ENCODE measurements around the gene ODF4.

The ODF4 gene, protein sequence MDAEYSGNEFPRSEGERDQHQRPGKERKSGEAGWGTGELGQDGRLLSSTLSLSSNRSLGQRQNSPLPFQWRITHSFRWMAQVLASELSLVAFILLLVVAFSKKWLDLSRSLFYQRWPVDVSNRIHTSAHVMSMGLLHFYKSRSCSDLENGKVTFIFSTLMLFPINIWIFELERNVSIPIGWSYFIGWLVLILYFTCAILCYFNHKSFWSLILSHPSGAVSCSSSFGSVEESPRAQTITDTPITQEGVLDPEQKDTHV

DNA sequence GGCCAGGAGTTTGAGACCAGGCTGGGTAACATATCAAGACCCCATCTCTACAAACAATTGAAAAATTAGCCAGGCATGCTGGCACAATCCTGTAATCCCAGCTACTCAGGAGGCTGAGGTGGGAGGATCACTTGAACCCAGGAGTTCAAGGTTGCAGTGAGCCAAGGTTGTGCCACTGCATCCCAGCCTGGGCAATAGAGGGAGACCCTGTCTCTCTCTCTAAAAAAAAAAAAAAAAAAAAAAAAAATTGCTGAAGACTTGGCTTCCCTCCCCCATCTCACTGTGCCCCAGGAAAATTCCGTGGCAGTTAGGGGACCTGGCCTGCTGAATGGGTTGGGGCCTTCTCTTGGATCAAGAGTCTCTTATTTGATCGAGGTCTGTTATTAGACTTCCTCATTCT, at the start of gene ODF4:
ODF4 (plus strand) TSS at position 301 of the 400 bp plus-strand sequence. CDS start 212 bp downstream, outside the sequence.
- DNase-seq (ENCODE audit: low spot score) = no peak

DNA sequence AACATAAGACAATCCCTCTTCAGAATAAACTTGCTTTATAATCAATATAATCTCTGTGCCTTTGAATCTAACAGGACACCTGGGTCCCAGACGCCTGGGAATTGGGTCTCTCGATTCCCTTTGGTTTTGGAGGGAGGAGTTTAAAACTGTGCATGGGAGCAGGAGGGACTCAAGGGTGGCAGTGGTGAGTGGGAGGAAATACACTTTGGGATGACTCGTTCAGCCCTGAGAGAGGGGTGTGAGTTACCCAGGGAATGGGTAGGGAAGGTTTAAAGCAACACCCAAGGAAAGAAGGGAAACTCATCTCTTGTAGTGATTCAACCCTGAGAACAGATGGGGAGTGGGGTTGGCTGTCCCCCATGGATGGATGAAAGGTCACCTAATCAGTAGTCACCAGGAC, 49.6 kb upstream of the ODF4 start:
- DNase-seq (ENCODE audit: low spot score) = no peak

GRCh38 chr17:8292639-8293395, 46.8 kb upstream of the ODF4 start:
- no peak for DNase-seq (ENCODE audit: low spot score)

GRCh38 chr17:8294361-8294760, 45.3 kb upstream of the ODF4 start:
- DNase-seq (ENCODE audit: low spot score) = no peak

- no peak for DNase-seq (ENCODE audit: low spot score)
Measured at GRCh38 chr17:8294814-8295316, 44.8 kb upstream of the ODF4 start.

GRCh38 chr17:8300226-8300625, 39.4 kb upstream of the ODF4 start:
- no peak for DNase-seq (ENCODE audit: low spot score)

- peak; percentile 80 for DNase-seq (ENCODE audit: low spot score)
Measured at GRCh38 chr17:8300627-8301242, 38.9 kb upstream of the ODF4 start.

- DNase-seq (ENCODE audit: low spot score) = no peak
Measured at GRCh38 chr17:8310601-8311123, 29.0 kb upstream of the ODF4 start.

GRCh38 chr17:8311131-8311790, 28.4 kb upstream of the ODF4 start:
- DNase-seq (ENCODE audit: low spot score) = no peak

GRCh38 chr17:8312251-8312650, 27.4 kb upstream of the ODF4 start:
- no peak for DNase-seq (ENCODE audit: low spot score)

- no peak for DNase-seq (ENCODE audit: low spot score)
Measured at GRCh38 chr17:8312726-8313600, 26.7 kb upstream of the ODF4 start.

GRCh38 chr17:8314797-8315763, 24.6 kb upstream of the ODF4 start:
- DNase-seq (ENCODE audit: low spot score) = no peak

DNA sequence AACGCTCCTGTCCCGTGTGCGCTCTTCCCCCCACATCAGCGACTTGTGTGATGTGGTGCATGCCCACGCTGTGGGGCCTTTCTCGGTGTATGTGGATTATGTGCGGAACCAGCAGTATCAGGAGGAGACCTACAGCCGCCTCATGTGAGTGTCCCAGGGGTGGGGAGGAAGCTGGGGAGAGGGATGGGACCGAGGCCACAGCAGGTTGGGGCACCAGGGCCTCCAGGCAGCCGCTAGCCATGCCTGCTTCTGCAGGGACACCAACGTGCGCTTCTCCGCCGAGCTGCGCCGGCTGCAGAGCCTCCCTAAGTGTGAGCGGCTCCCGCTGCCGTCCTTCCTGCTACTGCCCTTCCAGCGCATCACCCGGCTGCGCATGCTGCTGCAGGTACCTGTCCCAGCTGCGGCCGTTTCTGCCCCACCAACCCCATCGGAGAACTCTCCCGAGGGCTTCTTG, 23.8 kb upstream of the ODF4 start:
- no peak for DNase-seq (ENCODE audit: low spot score)

- DNase-seq (ENCODE audit: low spot score) = no peak
Measured at GRCh38 chr17:8318010-8318935, 21.4 kb upstream of the ODF4 start.

DNA sequence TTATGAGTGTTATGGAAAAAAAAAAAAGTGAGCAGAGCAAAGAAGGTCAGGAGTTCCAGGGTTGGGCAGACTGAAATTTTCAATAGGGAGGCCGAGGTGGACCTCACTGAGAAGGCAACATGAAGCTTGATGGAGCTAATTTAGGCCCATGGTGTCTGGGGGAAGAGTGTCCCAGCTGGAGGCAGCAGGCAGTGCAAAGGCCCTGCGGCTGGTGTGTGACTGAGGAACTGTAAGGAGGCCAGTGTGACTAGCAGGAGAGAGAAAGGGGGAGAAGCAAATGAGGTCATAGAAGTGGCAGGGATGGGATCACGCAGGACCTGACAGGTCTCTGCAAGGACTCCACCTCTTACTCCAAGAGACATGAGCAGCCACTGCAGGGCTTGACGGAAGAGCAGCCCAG, 19.4 kb upstream of the ODF4 start:
- DNase-seq (ENCODE audit: low spot score) = no peak

DNA sequence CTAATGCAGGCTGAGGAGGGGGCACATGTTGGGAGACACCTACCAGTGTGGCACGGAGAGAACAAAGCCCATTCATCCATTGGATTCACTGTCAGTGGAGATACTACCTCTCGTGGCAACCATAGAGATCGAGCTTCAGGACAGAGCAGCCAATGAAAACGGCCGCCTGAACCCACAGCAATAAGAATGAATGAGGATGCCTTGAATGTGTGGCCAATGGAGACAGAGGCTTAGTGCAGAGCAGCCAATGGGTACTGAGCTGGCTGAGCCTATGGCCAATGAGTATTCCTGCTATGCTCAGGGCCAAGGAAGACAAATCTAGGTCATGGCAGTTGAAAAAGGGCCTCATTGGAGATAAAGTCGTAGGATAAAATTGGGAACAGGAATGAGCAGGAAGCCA, 18.6 kb upstream of the ODF4 start:
- DNase-seq (ENCODE audit: low spot score) = no peak

GRCh38 chr17:8322061-8322460, 17.6 kb upstream of the ODF4 start:
- no peak for DNase-seq (ENCODE audit: low spot score)

DNA sequence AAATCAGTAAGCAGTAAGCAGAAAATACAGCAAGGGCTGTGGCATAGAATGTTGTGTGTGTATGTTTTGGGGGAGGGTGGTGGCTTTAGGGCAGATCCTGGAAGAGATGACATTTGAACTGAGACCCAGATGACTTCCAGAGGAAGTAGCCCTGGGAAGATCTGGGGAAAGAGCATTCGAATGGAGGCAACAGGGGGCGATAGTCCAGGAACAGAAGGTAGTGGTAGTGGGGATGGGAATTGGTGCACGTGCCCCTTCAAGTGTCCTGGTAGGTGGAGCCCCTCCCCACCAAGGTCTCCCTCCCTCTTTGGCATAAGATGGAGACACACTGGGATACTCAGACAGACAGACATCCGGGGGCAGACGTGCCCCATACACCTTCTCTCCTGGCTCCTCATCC, 15.5 kb upstream of the ODF4 start:
- DNase-seq (ENCODE audit: low spot score) = no peak

DNA sequence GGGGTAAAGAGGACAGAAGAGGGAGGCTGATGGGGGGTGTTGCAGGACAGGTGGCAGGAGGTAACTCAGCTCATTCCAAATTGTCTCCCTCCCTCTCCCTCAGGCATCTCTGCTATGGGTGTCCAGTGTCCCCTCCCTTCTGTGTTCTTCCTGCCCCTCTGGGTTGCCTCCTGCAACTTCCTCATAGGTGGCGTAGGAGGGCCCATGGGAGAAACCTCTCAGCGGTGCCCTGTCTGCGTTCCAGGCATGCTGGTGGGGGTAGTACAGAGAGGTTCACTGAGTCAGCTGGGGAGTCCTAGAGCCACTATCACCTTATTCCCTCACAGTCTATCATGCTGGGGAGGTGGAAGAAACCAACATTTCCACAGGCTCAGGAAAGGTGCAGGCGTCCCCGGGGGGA, 14.7 kb upstream of the ODF4 start:
- DNase-seq (ENCODE audit: low spot score) = no peak

Data from SW480 (cell line).